Panc1 (cell line): ENCODE measurements around the gene SRSF10.

Experiments
- POLR2AphosphoS5 ChIP-seq: IDR thresholded peaks from 2 replicates; pipeline ENCODE4 v1.6.1; 2012; ENCODE audit warnings: mild to moderate bottlenecking, low read depth, low read length, moderate library complexity
- REST ChIP-seq, 2 experiments: IDR thresholded peaks; 2 replicates each; pipeline ENCODE4 v1.6.1; 2011 to 2012; ENCODE audit warnings: low read depth in 2 of 2, control low read depth in 1 of 2, low read length in 1 of 2, mild to moderate bottlenecking in 1 of 2, moderate library complexity in 1 of 2; ENCODE audit not compliant: insufficient read depth in 1 of 2
- SIN3A ChIP-seq: IDR thresholded peaks from 2 replicates; pipeline ENCODE4 v1.6.1; 2012; ENCODE audit warnings: low read depth, mild to moderate bottlenecking, low read length, moderate library complexity, borderline replicate concordance; ENCODE audit not compliant: insufficient read depth
- TF ChIP-seq, protein P1 (sequence below): fragments of 450-650 bp; IDR thresholded peaks from 2 replicates; pipeline ENCODE4 v1.5.1; 2017; ENCODE audit warnings: mild to moderate bottlenecking

DNA sequence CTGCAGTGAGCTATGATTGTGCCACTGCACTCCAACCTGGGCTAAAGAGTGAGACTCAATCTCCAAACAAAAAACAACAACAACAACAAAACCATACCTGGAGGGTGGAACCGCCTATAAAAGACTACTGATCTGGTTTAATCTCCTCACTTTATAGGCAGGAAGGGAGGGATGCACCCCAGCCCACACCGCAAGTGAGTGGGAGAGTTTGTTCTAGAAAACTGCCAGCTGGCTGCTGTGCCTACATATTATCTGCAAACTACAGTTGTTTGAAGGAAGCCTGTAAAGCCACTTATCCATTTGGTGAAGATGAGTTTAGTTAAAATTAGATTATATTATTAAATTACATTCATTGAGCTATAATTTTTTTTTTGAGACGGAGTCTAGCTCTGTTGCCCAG lies 9.1 kb upstream of the SRSF10 start:
- TF ChIP-seq POLR2AphosphoS5: no peak
- TF ChIP-seq, protein P1, sequence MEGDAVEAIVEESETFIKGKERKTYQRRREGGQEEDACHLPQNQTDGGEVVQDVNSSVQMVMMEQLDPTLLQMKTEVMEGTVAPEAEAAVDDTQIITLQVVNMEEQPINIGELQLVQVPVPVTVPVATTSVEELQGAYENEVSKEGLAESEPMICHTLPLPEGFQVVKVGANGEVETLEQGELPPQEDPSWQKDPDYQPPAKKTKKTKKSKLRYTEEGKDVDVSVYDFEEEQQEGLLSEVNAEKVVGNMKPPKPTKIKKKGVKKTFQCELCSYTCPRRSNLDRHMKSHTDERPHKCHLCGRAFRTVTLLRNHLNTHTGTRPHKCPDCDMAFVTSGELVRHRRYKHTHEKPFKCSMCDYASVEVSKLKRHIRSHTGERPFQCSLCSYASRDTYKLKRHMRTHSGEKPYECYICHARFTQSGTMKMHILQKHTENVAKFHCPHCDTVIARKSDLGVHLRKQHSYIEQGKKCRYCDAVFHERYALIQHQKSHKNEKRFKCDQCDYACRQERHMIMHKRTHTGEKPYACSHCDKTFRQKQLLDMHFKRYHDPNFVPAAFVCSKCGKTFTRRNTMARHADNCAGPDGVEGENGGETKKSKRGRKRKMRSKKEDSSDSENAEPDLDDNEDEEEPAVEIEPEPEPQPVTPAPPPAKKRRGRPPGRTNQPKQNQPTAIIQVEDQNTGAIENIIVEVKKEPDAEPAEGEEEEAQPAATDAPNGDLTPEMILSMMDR: no peak
- no peak for TF ChIP-seq REST (IDR thresholded peaks at IDR 0.05; ENCODE audit: insufficient read depth in 1 of 2, low read depth in 2 of 2, low read length in 1 of 2)
- TF ChIP-seq SIN3A: no peak
